NCI-H2227 treated with DMSO at 0.1 percent for 48 hours (cell line): ENCODE data around the gene KDM4C.

Source experiments
- DNase-seq: peaks from one replicate; lab custom pipeline; 2025; lab: John Stamatoyannopoulos, UW

The KDM4C gene

DNA sequence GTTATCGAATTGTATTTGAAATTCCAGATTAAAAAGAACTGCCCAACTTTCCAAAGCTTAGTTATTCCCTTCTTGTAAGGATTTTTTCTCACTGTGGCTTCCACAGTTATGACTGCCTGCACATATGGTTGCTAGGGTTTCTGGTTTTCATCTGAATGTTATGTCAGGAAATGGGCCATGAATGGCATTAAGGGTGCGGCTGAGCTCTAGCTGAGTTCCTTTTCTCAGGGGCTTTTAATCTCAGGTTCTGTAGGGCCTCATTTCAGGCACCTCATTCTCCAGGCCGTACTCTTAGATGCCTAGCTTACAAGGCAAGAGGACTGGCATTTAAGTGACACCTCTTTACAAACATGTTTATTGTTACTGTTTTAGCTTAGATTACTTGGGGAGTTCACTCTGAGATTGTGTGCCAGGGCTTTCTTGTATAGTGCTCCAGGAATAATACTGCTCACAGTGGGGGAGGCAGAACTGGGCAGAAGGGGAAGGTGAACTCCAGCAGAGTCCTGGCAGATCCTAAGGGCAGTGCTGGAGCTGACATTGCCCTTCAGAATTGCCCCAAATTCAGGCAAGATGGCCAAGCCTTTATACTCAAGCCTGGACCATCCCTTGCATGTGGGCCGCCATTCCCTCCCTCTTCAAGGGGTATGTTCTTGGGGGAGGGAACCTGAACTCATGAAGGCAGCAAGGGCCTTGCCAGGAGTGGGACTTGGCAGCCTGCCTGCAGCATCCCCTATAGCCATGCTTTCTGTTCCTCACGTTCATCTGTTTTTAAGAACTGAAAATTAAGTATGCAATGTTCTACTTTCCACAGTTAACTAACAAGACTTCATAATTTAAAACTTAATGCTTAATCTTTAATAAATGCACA lies 111.5 kb downstream of the KDM4C start:
- no peak for DNase-seq

- no peak for DNase-seq
These were observed 112.4 kb downstream of the KDM4C start for GRCh38 chr9:6870149-6870548.

DNA sequence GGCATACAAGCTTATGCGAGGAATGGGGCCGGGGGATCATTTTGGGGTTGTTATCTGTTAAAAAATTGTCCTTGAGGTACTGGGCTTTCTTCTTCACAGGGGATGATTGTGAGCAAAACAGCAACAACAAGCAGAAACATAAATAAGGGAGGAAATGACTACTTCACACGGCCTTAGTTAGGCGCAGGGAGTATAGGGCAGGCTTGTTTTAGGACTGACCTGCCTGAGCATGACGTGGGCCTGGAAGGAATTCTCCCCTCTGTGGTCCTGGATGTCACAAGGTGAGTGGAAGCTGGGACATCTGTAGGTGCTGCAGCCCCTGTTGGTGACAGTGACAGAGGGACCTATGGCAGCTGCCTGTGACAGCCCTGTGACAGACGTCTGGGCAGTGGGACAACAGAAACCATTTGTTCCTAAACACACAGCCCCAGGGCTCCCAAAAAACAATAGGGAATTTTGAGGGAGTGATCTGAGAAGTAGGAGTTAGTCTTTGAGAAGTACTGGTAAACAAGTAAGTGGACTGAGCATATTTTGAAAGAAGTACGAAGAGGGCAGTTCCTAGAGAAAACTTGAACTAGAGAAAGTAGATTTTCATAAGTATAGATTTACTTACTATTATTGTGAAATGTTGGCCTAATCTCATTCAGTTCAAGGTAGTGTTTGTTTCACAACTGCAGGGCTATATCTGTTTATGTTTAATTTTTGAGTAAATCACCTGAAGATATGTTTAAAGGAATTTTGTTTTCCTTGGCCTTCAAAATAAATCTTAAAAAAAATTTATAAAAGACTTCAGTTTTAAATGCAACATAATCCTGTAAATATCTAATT lies 113.1 kb downstream of the KDM4C start:
- DNase-seq = no peak

DNA sequence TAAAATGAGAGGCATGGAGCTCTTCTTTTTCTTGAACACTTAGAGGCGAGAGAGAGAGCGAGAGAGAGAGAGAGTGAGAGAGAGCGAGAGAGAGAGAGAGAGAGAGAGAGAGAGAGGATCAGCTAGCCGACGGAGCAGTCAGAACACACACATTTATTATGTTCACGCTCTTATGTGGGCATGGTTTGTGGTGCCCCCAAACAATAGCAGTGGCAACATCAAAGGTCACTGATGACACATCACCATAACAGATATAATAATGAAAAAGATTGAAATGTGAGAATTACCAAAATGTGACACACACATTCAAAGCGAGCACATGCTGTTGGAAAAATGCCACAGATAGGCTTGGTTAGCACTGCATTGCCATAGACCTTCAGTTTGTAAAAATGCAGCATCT lies 116.1 kb downstream of the KDM4C start:
- no peak for DNase-seq

GRCh38 chr9:6876195-6876894 lies 118.6 kb downstream of the KDM4C start:
- DNase-seq = no peak

- no peak for DNase-seq
These were observed 119.9 kb downstream of the KDM4C start for GRCh38 chr9:6877671-6878161.

DNA sequence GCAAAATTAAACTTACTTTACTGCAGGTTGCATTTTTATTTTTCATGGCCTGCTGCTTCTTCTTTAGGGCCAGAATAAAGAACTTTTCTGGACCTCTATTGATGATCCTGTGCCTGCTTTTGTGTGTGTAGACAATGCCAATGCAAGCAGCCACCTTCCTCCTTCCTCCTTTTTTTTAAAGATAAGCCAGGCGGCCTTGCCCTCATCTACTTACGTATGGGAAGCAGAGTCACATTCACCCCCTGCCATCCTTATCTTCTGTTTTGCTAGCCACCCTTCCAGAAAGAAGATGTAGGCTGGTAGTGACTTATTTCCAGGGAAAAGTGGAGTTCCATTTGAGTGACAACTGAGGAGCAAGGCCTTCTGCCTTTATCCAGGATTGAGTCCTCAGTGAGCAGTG lies 122.9 kb downstream of the KDM4C start:
- DNase-seq = no peak

- DNase-seq = peak; percentile 41
These were observed 126.3 kb downstream of the KDM4C start for GRCh38 chr9:6884101-6884500.

- DNase-seq = no peak
These were observed 127.2 kb downstream of the KDM4C start for GRCh38 chr9:6884990-6885389.

DNA sequence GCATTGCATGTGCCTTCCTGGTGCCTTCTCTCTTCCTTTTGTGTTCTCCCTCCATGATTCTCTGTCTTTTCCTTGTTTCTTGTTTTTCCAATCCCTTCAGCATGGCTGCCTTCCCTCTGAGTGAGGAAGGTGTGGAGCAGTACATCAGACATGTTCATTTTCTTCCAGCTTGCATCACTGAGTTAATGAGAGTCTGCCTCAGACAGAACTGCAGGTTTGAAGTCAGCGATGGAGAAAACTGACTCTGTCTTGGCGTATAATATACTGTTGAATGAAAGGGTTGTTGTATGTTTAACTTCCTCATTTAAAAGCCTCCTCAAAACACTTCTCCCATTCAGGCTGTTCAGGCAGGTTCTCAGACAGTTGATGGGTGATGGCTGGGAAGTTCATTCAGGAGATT lies 129.3 kb downstream of the KDM4C start:
- DNase-seq = no peak

- no peak for DNase-seq
These were observed 132.1 kb downstream of the KDM4C start for GRCh38 chr9:6889868-6890267.

- no peak for DNase-seq
These were observed 135.8 kb downstream of the KDM4C start for GRCh38 chr9:6893350-6894131.

GRCh38 chr9:6894135-6894534 lies 136.4 kb downstream of the KDM4C start:
- DNase-seq = no peak

DNA sequence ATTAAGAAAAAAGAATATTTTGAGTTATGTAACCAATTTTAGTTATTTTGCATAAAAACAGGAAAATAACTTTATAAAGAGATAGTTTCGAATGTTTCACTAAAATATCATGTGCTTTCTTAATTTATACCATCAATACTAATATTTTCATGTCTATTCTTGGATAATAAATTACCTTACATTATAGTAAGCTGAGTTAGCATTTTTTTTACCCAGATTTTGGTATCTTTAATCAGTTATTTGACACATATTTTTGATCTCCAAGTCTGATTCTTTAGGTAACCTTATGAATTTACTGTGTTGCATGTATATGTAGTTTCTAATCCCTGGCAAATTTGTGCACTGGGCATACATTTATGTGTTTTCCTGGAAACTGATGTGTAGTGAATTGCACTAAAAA lies 138.0 kb downstream of the KDM4C start:
- no peak for DNase-seq

DNA sequence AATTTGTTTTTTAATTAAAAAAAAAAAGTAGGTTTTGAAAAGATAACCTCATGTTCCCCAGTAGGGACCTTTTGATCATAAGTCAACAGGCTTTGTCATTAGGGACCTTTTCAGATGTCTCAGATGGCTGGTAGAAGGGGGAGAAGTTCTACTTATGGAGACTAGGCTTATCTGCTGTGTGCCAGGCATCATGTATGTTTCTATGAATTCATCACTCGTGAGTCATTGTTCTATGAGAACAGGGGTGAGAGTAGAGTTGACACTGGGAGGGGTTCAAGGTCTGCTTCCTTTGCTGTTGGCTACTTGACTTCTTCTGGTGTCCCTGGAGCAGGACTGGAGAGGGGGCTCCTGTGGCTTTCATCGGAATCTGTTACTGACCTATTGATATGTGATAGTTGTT lies 138.8 kb downstream of the KDM4C start:
- DNase-seq = no peak

DNA sequence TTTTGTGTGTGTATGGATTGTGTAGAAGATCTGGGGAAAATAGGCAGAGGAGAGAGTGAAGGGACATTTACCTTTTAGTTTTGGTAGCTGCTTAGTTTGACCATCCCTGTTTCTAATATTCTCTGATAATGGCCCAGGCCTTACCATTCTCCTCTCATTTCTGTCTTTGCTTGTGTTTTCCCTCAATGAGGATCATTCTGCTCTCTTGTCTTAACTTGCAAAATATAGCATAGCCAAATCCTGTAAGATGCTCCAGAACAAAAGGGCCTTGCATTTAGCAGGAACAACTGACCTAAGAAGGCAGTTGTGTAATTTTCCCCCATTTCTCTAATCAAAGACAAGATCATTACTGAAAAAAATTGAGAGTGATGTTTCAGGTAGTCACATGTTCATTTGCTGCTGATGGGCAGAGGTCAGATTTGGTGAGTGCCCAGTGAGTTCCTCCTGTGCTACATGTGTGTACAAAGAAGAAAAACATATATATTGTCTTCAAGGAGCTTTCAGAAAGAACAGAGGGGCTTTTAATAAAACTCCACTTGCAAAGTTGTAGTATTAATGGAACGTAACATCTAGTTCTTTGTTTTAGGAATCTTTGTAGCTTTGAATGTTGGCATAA lies 139.5 kb downstream of the KDM4C start:
- no peak for DNase-seq

- no peak for DNase-seq
These were observed 140.1 kb downstream of the KDM4C start for GRCh38 chr9:6897898-6898302.

DNA sequence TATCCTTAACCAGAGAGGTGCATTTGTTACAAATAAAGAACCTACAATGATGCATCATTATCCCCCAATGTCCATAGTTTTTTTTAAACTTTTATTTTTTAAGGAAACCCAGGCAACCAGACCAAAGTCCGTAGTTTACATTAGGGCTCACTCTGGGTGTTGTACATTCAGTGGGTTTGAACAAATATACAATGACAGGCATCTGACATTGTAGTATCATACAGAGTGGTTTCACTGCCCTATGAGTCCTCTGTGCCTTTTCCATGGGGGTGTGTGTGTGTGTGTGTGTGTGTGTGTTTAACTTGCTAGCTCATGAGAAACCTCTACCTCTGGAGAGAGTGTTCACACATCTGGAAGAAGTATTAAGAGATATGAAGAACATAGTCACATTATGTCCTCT lies 141.5 kb downstream of the KDM4C start:
- no peak for DNase-seq

DNA sequence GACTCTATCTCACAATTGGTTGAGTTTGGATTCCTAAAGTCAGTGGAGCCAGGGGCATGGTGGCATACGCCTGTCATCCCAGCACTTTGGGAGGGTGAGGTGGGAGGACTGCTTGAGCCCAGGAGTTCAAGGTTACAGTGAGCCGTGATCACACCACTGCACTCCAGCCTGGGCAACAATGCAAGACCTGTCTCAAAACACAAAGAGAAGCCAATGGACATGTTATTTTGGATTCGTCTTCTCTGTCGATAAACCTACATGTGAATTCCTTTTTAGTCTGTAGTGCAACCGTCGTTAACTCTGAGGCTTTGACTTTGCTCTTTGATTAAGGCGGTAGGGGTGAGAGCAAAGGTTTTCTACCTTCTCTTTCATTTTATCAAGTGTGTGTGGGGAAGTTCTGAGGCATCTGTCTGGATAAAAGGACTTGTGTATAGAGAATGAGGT lies 142.7 kb downstream of the KDM4C start:
- no peak for DNase-seq

GRCh38 chr9:6901180-6901579 lies 143.4 kb downstream of the KDM4C start:
- DNase-seq = no peak

- no peak for DNase-seq
These were observed 144.7 kb downstream of the KDM4C start for GRCh38 chr9:6902423-6902822.
